OCI-LY3 (cell line): ENCODE data around the gene MTHFD2L.

Experiments
- H2AFZ ChIP-seq: fragments of 200-600, 300-600 bp; shearing (Covaris generic); 2 replicates; pipeline ENCODE4 v1.6.0; 2014; ENCODE audit warnings: antibody characterized with exemption, low read depth, low read length
- H3K27ac ChIP-seq: fragments of 200-600, 300-600 bp; sonication (generic); 2 replicates; pipeline ENCODE4 v1.5.1; 2014; ENCODE audit warnings: mild to moderate bottlenecking, low read length, moderate library complexity, mixed read lengths
- H3K27me3 ChIP-seq: fragments of 200-600, 300-600 bp; sonication (generic); 2 replicates; pipeline ENCODE4 v1.6.1; 2014; ENCODE audit warnings: low read depth, low read length, mixed read lengths
- H3K36me3 ChIP-seq: fragments of 200-600, 300-600 bp; sonication (generic); replicated peaks from 2 replicates; pipeline ENCODE3; 2014; ENCODE audit warnings: low read depth, low read length, mixed read lengths
- H3K4me1 ChIP-seq: fragments of 300-600, 200-600 bp; sonication (generic); 2 replicates; pipeline ENCODE4 v1.6.1; 2014; ENCODE audit warnings: low read length, mixed read lengths
- H3K4me2 ChIP-seq: fragments of 200-600, 300-600 bp; sonication (generic); 2 replicates; pipeline ENCODE4 v1.6.1; 2014; ENCODE audit warnings: low read length, mixed read lengths
- H3K4me3 ChIP-seq: fragments of 300-600, 200-600 bp; sonication (generic); 2 replicates; pipeline ENCODE4 v1.5.1; 2014; ENCODE audit warnings: antibody characterized with exemption, mild to moderate bottlenecking, low read length, moderate library complexity
- H3K79me2 ChIP-seq: fragments of 300-600, 200-600 bp; shearing (Covaris generic); 2 replicates; pipeline ENCODE4 v1.6.1; 2014; ENCODE audit warnings: mild to moderate bottlenecking, low read length, mixed read lengths
- H3K9ac ChIP-seq: fragments of 300-600, 200-600 bp; shearing (Covaris generic); 2 replicates; pipeline ENCODE4 v1.6.0; 2014; ENCODE audit warnings: mild to moderate bottlenecking, low read length, moderate library complexity
- H3K9me3 ChIP-seq: fragments of 200-600, 300-600 bp; shearing (Covaris generic); 2 replicates; pipeline ENCODE4 v1.6.1; 2014; ENCODE audit warnings: low read length, mixed read lengths; ENCODE audit not compliant: insufficient read depth
- H4K20me1 ChIP-seq: fragments of 200-600, 300-600 bp; sonication (generic); 2 replicates; pipeline ENCODE4 v1.6.1; 2016; ENCODE audit warnings: low read length, mixed read lengths; ENCODE audit not compliant: insufficient read depth
- EZH2phosphoT487 ChIP-seq: fragments of 200-600 bp; shearing (Covaris generic); IDR thresholded peaks from 2 replicates; pipeline ENCODE4 v1.6.1; 2018; ENCODE audit warnings: antibody characterized with exemption, mixed run types, low read depth
- TF ChIP-seq, protein P1 (sequence below): fragments of 200-600, 300-600 bp; sonication (generic); IDR thresholded peaks from 2 replicates; pipeline ENCODE4 v1.5.1; 2014; ENCODE audit warnings: antibody characterized with exemption, low read length, low read depth

MTHFD2L gene

DNA sequence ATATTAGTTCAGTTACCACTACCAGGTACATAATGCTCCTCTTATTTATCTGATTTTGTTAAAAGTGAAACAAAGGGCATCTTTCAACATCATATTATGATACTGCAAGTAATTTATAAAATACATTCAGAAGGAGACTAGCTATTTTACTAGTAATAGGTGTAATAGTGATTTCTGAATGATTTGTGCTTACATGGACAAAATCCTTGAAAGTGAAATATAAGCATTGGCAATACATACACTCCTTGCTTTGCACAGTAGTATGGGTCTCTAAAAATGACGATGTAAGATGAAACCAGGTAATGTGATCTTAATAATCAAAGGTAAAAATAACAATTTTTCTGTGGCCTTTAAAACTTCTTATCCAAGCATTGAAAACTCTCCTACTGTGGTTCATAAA, 17.5 kb downstream of the MTHFD2L start:
- TF ChIP-seq, protein P1, sequence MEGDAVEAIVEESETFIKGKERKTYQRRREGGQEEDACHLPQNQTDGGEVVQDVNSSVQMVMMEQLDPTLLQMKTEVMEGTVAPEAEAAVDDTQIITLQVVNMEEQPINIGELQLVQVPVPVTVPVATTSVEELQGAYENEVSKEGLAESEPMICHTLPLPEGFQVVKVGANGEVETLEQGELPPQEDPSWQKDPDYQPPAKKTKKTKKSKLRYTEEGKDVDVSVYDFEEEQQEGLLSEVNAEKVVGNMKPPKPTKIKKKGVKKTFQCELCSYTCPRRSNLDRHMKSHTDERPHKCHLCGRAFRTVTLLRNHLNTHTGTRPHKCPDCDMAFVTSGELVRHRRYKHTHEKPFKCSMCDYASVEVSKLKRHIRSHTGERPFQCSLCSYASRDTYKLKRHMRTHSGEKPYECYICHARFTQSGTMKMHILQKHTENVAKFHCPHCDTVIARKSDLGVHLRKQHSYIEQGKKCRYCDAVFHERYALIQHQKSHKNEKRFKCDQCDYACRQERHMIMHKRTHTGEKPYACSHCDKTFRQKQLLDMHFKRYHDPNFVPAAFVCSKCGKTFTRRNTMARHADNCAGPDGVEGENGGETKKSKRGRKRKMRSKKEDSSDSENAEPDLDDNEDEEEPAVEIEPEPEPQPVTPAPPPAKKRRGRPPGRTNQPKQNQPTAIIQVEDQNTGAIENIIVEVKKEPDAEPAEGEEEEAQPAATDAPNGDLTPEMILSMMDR, result no peak
- no peak for TF ChIP-seq EZH2phosphoT487
- Histone ChIP-seq H3K9ac (no peak overlapping the region), H2AFZ (no peak overlapping the region), H3K4me2 (no peak overlapping the region), H3K27me3 (no peaks in the 10 kb centered on the region), H3K4me1 (peaks cover 7% of the 10 kb centered on the region), H4K20me1 (no peaks in the 10 kb centered on the region), H3K4me3 (no peak overlapping the region), H3K36me3 (no peaks in the 10 kb centered on the region), H3K9me3 (no peaks in the 10 kb centered on the region), H3K79me2 (no peaks in the 10 kb centered on the region), H3K27ac (no peak overlapping the region)

- Histone ChIP-seq H3K4me3 (no peak overlapping the region), H3K27me3 (no peaks in the 10 kb centered on the region), H2AFZ (no peak overlapping the region), H3K9ac (no peak overlapping the region), H4K20me1 (no peaks in the 10 kb centered on the region), H3K4me2 (no peak overlapping the region), H3K36me3 (no peaks in the 10 kb centered on the region), H3K27ac (no peak overlapping the region), H3K79me2 (no peaks in the 10 kb centered on the region), H3K4me1 (peaks cover 7% of the 10 kb centered on the region), H3K9me3 (no peaks in the 10 kb centered on the region)
- TF ChIP-seq, protein P1, result no peak
- no peak for TF ChIP-seq EZH2phosphoT487
Observed at GRCh38 chr4:74178798-74179197, 20.9 kb downstream of the MTHFD2L start.

GRCh38 chr4:74181219-74181618, 23.3 kb downstream of the MTHFD2L start:
- Histone ChIP-seq H3K27ac (no peak overlapping the region), H3K79me2 (no peaks in the 10 kb centered on the region), H3K9me3 (no peaks in the 10 kb centered on the region), H3K4me3 (no peak overlapping the region), H2AFZ (no peak overlapping the region), H3K4me2 (no peak overlapping the region), H3K9ac (no peak overlapping the region), H4K20me1 (no peaks in the 10 kb centered on the region), H3K27me3 (no peaks in the 10 kb centered on the region), H3K4me1 (peaks cover 7% of the 10 kb centered on the region), H3K36me3 (no peaks in the 10 kb centered on the region)
- TF ChIP-seq, protein P1, result no peak
- no peak for TF ChIP-seq EZH2phosphoT487

- no peaks in the 10 kb centered on the region for H3K36me3 ChIP-seq
- H3K79me2 ChIP-seq, result no peaks in the 10 kb centered on the region
- H3K27ac ChIP-seq, result no peak overlapping the region
- TF ChIP-seq, protein P1, result no peak
- TF ChIP-seq EZH2phosphoT487, result no peak
- no peak overlapping the region for H3K4me3 ChIP-seq
- H3K4me1 ChIP-seq, result peaks cover 6% of the 10 kb centered on the region
- H3K27me3 ChIP-seq, result no peaks in the 10 kb centered on the region
- no peaks in the 10 kb centered on the region for H4K20me1 ChIP-seq
- H3K9me3 ChIP-seq, result no peaks in the 10 kb centered on the region
- H3K9ac ChIP-seq, result no peak overlapping the region
- no peak overlapping the region for H3K4me2 ChIP-seq
- H2AFZ ChIP-seq, result no peak overlapping the region
Observed at GRCh38 chr4:74188912-74189311, 31.0 kb downstream of the MTHFD2L start.
